Left renal pelvis (tissue), 4 donors: ENCODE results near the gene XPO5. TPM values are rescaled to one million over a fixed set of nuclear protein-coding genes. Genes with fewer than 3 reads are reported as not detected.
"Not testable (repeated sequence)": the region's sequence is repeated elsewhere in the genome, so short reads cannot be mapped to it uniquely, and the experiment has no call there.

Source experiments
- DNase-seq, 4 donors: peaks; one replicate each; pipeline ENCODE4 v3.0.0-alpha.2; 2013; ENCODE audit warnings: low read depth in 4 of 4, low spot score in 3 of 4
- polyA plus RNA-seq, 4 donors: library from polyadenylated mRNA; unstranded; fragments of 120-200 nt; gene quantifications; one replicate each; pipeline ENCODE4 v1.2.1, GENCODE V29; 2013; ENCODE audit not compliant: insufficient read length in 4 of 4

Gene XPO5
- polyA plus RNA-seq, 4 donors, result 29.2 to 53.9 (median 49.5) TPM

DNA sequence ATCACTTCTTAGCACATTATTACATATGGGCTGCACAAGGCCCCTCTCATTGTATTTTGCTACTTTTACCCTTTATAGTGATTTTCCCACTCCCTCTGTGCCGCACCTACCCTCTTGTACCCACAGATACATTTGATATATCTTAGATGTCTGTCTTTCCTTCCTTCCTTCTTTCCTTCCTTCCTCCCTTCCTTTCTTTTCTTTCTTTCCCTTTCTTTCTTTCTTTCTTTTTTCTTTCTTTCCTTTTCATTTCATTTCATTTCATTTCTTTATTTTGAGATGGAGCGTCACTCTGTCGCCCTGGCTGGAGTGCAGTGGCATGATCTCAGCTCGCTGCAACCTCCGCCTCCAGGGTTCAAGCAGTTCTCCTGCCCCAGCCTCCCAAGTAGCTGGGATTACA, 12.4 kb upstream of the XPO5 start:
- DNase-seq, result no peak

DNA sequence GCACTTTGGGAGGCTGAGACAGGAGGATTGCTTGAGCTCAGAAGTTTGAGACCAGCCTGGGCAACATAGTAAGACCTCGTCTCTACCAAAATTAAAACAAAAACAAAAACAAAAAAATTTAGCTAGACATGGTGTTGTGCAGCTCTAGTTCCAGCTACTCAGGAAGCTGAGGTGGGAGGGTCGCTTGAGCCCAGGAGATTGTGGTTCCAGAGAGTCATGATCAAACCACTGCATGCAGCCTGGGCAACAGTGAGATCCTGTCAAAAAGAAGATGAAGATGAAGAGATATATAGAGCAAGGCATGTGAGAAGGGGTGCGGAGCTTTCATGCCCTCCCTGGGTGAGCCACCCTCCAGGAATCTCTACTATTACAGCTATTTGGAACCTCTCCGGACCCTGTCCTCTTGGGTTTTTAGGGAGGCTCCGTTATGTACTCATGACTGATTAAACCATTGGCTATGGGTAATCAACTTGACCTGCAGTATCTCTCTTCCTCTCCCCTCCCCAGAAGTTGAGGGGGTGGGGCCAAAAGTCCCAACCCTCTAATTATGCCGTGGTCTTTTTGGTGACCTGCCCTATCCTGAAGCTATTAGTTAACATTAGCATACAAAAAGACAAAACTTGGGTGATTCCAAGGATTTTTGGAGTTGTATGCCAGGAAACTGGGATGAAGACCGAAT, 9.2 kb upstream of the XPO5 start:
- DNase-seq, result no peak

- DNase-seq, result no peak
These were observed 7.1 kb upstream of the XPO5 start for GRCh38 chr6:43582911-43583310.

GRCh38 chr6:43579171-43579570, 3.3 kb upstream of the XPO5 start:
- DNase-seq, result no peak

GRCh38 chr6:43578748-43579147, 2.9 kb upstream of the XPO5 start:
- no peak for DNase-seq

DNA sequence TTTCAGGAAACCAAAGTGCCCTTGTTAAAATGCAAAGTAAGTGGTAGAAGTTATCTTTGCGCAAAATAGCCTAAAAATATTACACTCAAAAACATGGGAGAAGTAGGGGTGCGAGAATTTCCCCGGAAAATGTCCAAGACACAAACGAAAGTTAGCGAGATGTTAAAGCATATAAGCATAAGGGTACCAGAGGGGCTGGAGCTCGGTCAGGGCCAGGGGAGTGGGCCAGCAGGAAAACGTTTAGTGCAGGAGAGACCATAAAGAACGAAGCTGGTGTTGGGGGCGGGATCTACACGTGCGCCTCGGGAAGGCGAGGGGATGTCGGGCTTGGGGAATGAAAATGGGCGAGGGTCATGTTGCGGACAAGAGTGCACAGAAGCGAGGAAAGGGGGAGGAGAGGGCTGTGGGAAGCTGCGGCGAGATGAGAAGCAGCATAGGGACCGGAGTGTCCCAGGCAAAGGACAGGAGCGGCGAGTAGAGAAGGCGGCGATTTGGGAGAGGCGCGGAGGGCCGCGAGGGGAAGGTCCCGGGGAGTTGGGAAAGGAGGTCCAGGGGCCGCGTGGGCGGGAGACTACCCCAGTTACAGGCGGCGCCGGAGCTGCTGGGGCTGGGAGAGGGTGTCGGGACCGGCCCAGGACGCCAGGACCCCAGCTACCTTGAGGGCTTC, 600 bp downstream of the XPO5 start:
- peak in 2 of 4 donors; percentile 18 to 32 for DNase-seq

DNA sequence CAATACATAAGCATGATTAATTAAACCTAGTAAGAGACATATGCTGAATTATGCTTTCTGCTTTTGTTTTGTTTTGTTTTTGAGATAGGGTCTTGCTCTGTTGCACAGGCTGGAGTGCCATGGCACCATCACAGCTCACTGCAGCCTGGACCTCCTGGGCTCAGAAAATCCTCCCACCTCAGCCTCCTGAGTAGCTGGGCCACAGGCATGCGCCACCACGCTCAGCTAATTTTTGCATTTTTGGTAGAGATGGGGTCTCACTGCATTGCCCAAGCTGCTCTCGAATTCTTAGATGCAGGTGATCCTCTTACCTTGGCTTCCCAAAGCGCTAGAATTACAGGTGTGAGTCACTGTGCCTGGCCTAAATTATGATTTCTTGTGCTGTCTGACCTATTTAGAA, 3.8 kb downstream of the XPO5 start:
- DNase-seq, result no peak

- DNase-seq, result no peak
These were observed 4.9 kb downstream of the XPO5 start for GRCh38 chr6:43570876-43571441.

- DNase-seq, result no peak
These were observed 16.5 kb downstream of the XPO5 start for GRCh38 chr6:43559328-43559727.

DNA sequence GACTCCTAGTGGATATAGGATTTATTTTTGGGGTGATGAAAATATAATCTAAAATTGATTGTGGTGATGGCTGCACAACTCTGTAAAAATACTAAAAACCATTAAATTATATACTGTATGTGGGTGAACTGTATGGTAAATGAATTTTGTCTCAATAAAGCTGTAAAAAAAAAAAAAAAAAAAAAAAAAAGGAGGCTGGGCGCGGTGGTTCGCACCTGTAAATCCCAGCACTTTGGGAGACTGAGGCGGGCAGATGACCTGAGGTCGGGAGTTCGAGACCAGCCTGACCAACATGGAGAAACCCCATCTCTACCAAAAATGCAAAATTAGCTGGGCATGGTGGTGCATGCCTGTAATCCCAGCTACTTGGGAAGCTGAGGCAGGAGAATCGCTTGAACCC, 18.2 kb downstream of the XPO5 start:
- DNase-seq, result not testable (repeated sequence)

DNA sequence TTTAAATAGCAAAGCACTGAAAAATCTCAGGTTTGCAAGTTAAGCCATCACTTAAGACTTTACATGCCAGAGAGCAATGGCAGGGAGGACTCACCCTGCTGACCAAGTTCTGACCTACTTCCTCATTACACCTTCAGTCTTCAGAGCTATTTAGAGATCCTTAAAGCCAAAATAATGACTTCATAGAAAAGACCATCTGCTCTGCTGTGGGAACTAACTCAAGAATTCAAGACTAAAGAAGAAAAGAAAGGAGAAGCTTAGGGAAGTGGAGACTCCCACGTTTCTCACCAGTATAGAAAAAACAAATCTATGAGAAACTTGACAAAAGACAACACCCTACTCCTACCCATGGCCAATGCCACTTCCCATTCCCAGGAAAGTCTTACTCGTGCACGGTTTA, 28.6 kb downstream of the XPO5 start:
- DNase-seq, result no peak

DNA sequence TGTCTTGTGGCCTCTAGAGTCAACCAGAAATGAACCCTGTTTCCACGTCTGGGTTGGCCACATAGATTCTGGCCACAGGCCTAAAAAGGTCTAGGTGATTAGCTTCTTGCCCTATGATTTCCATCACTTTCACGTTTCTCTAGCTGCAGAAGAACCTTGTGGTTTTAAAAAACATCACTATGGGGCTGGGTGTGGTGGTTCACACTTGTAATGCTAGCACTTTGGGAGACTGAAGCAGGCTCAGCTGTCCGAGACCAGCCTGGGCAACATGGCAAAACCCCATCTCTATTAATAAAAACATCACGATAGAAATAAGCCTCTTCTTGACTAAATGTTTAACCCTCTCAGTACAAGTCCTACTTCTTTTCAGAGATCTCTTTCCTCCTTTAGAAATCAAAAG, 31.4 kb downstream of the XPO5 start:
- DNase-seq, result no peak

DNA sequence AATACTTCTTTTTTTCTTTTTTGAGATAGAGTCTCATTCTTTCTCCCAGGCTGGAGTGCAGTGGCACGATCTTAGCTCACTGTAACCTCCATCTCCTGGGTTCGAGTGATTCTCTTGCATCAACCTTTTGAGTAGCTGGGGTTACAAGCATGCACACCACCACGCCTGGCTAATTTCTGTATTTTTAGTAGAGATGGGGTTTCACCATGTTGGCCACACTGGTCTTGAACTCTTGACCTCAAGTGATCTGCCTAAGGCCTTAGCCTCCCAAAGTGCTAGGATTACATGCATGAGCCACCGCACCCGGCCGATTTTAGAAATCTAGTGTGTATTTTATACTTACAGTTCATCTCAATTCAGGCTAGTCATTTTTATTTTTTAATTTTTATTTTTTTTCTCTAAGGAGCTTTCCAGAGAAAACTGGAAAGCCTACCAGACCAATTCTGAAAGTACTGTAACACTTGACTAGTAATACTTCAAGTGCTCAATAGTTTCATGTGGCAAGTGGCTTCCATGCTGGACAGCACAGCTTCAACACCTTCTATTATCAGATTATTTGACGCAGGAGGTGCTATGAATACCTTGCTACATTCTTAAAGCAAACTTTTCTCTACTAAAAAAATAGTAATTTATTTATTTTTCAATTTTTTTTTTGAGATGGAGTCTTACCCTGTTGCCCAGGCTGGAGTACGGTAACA, 33.9 kb downstream of the XPO5 start:
- no peak for DNase-seq

- DNase-seq, result no peak
These were observed 35.3 kb downstream of the XPO5 start for GRCh38 chr6:43540507-43540906.

DNA sequence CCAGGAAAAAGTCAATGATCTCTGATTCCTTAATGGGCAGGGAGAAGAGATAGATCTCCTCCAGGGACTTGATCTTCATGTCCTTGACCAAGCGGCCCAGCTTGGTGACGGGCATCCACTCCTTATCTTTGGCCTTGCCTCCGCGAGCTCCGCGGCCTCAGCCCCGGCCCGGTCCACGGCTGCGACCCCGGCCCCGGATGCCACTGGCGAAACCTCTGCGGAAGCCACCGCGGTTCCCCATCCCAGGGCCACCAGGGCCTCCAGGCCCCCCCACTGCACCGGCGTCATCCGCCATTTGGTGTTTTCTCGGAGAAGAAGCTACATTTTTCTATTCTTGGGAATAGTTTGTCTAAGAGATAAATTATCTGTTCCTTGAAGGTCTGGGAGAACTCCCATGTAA, 36.4 kb downstream of the XPO5 start:
- DNase-seq, result not testable (repeated sequence)

GRCh38 chr6:43538986-43539385, 36.9 kb downstream of the XPO5 start:
- not testable (repeated sequence) for DNase-seq

- no peak for DNase-seq
These were observed 43.6 kb downstream of the XPO5 start for GRCh38 chr6:43532201-43532600.

DNA sequence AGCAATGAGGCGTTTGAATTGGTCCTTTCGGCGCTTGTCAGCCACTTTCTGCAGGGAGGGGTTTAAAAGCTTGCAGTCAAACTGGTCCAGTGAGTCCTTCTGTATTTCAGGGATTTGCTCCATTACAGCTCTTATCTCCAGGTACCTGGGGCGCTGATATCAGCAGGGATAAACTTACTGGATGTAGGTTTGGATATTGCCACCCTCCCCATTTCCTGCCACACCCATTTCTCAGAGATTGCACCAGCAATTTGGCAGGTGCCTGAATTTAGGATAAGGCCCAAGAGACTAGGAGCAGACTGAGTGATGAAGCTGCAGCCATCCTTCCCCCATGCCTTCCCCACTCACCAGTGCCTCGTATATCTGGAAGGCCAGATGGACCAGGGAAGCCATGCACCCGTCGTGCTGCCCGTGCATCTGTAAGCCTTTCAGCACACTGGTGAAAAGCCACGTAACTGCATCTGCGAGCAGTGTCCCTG, 51.3 kb downstream of the XPO5 start:
- no peak for DNase-seq

- DNase-seq, result no peak
These were observed 52.6 kb downstream of the XPO5 start for GRCh38 chr6:43523284-43523683.

DNA sequence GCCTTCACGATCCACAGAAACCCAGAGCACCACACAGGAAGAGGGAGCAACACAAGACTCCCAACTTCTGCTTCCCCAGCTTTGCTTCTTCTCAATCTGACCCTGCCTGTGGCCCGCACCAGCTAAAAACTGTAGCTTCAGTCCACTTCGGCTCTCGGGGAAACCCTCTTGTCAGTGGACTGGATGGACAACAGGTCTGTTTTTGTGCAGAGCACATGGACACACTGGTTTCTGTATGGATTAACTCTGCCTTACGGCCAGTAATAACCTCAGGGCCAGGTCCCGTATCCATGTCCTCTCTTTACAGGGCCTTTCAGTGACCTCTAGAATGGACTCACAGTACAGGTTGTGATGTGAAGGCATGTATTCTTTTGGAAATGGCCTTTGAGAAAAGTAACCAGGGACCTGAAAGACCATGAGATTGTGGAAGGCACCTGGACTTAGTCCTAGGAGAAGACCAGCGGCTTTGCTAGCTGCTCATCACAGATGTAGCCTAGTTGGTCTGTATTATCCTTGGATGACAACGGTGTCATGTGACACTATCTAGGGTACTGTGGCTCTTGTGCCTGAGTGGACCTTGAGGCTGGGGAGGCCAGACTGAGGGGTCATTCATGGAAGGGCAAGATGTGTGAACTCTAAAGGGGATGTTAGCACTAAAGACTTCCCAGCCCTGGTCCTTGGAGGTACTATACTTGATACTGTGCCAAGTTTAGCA, 53.1 kb downstream of the XPO5 start:
- no peak for DNase-seq

GRCh38 chr6:43521836-43522235, 54.0 kb downstream of the XPO5 start:
- DNase-seq, result no peak
